ENCODE measurements around the gene DOCK10. TPM values are rescaled to one million over a fixed set of nuclear protein-coding genes. Genes with fewer than 3 reads are reported as not detected.
"Not testable (repeated sequence)": the region's sequence is repeated elsewhere in the genome, so short reads cannot be mapped to it uniquely, and the experiment has no call there.

The DOCK10 gene
- total RNA-seq, 1 donor = 20.7 TPM

DNA sequence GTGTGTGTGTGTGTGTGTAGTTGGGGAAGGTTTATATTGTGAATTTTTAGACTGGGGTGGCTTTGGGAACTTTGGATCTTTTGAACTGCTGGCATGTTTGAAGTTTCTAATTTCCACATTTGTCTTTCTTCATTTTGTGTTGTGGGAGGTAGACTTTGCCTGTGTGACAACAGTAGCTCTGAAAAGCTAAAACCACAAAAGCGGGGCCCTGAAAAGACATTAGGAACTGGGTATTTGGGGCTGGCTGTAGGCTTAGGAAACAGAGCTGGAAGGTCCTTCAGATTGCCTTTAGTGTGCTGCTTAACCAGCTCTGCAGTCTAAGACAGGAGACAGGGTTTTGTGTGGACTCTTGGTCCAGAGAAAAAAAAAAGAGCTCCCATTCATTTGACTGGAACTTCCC lies 27.2 kb upstream of the DOCK10 start:
- H3K4me3 ChIP-seq (ENCODE audit: low read depth, low read length) = no peak overlapping the region
- TF ChIP-seq, protein P1, sequence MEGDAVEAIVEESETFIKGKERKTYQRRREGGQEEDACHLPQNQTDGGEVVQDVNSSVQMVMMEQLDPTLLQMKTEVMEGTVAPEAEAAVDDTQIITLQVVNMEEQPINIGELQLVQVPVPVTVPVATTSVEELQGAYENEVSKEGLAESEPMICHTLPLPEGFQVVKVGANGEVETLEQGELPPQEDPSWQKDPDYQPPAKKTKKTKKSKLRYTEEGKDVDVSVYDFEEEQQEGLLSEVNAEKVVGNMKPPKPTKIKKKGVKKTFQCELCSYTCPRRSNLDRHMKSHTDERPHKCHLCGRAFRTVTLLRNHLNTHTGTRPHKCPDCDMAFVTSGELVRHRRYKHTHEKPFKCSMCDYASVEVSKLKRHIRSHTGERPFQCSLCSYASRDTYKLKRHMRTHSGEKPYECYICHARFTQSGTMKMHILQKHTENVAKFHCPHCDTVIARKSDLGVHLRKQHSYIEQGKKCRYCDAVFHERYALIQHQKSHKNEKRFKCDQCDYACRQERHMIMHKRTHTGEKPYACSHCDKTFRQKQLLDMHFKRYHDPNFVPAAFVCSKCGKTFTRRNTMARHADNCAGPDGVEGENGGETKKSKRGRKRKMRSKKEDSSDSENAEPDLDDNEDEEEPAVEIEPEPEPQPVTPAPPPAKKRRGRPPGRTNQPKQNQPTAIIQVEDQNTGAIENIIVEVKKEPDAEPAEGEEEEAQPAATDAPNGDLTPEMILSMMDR (IDR thresholded peaks at IDR 0.05; ENCODE audit: insufficient read depth, low read depth, low read length) = no peak
- no peak for DNase-seq (ENCODE audit: low read depth)

DNA sequence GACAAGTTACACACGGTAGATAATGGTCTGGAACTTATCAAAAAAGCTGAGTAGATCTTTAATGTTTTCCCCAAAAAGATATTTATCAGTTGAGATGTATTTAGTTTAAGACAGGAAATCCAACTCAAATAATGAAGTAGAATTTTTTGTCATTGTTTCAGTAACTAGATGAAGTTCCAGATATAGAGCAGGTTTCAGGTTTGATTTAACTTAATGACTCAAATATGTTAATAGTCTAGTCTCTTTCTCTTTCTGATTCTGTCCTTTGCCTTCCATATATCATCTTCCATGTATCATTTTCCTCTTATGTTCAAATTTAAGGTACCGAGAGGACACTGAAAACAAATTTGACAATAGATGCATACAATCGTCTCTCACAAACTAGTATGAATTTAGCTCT lies 23.6 kb upstream of the DOCK10 start:
- no peak for DNase-seq (ENCODE audit: low read depth)
- H3K4me3 ChIP-seq (ENCODE audit: low read depth, low read length) = no peak overlapping the region
- TF ChIP-seq, protein P1 (IDR thresholded peaks at IDR 0.05; ENCODE audit: insufficient read depth, low read depth, low read length) = no peak

DNA sequence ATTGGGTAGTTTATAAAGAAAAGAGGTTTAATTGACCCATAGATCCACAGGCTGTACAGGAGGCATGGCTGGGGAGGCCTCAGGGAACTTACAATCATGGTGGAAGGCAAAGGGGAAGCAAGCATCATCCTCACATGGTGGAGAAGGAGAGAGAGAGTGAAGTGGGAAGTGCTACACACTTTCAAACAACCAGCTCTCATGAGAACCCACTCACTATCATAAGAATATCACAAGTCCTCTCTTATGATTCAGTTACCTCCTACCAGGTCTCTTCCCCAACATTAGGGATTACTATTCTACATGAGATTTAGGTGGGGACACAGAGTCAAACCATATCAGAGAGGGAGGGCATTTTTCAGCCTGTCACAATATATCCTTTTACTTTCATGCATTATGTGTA lies 22.7 kb upstream of the DOCK10 start:
- DNase-seq (ENCODE audit: low read depth) = no peak
- no peak overlapping the region for H3K4me3 ChIP-seq (ENCODE audit: low read depth, low read length)

DNA sequence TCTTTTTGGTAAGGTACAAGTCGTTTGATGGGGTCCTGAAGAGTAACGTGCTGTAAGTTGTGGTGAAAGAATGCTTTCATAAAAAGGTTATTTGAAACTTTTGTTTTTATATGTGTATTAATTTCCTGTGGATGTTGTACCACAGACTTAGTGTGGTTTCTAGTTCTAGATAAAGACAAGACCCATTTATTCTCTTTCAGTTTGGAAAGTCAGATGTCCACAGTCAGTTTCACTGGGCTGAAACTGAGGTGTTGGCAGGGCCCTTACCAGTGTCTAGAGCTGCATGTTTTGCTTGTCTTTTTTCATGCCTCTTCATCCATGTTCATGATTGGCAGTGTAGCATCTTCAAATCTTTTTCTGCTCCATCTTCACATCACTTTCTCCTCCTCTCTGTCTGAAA lies 22.1 kb upstream of the DOCK10 start:
- no peak for DNase-seq (ENCODE audit: low read depth)
- TF ChIP-seq, protein P1 (IDR thresholded peaks at IDR 0.05; ENCODE audit: insufficient read depth, low read depth, low read length) = no peak
- H3K4me3 ChIP-seq (ENCODE audit: low read depth, low read length) = no peak overlapping the region

More for the DNA sequence above, 22.7 kb upstream of the DOCK10 start:
- TF ChIP-seq, protein P1 (IDR thresholded peaks at IDR 0.05; ENCODE audit: insufficient read depth, low read depth, low read length) = no peak

DNA sequence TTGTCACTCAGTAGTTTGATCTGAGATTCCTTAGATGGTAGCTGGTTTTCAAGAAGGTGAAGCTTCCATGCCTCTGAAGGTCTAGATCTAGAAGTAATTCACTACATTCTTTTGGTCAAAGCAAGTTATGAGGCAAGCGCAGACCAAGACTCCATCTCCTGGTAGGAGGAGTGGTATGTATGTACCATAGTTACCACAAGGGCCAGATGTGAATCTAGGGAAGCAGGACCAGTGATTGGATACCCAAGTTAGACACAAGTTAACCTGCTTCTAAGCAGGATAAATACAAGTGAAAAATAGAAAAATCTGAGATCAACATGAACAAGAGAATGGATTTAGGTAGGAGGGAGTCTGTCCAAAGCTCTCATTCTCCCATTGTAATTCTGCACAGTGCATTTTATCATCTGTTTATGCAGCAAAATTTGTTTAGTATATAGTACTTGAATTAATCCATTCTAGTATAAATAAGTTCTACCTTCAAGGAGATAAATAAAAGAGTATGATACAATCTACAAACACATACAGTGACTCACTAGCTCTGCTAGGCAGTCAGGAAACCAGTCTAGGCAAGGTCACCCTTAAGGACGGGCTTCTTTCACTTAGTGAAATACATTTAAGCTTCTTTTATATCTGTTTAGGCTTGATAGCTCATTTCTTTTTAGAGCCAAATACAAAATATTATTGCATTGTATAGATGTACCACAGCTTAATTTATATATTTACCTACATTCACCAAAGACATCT lies 14.2 kb upstream of the DOCK10 start:
- H3K4me3 ChIP-seq (ENCODE audit: low read depth, low read length) = no peak overlapping the region
- TF ChIP-seq, protein P1 (IDR thresholded peaks at IDR 0.05; ENCODE audit: insufficient read depth, low read depth, low read length) = no peak
- DNase-seq (ENCODE audit: low read depth) = peak; percentile 54

DNA sequence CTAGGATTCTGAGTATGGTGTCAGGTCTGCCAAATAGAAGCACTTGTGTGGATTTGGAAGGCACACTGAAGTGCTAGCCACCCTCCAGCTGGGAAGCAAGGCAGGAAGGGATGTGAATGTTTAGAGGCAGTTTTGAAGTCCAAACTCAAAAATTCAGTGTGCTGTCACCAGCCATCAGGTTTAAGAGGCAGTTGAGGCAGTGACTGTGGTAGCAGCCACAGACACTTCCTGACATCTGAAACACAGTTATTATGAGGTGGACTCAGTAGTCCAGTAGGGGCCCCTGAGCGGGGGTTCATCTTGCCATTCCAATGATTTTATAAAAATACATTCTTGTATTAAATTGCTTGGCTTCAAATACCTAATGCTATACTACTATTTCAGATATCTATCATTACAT lies 13.4 kb upstream of the DOCK10 start:
- no peak overlapping the region for H3K4me3 ChIP-seq (ENCODE audit: low read depth, low read length)
- TF ChIP-seq, protein P1 (IDR thresholded peaks at IDR 0.05; ENCODE audit: insufficient read depth, low read depth, low read length) = no peak
- DNase-seq (ENCODE audit: low read depth) = no peak

DNA sequence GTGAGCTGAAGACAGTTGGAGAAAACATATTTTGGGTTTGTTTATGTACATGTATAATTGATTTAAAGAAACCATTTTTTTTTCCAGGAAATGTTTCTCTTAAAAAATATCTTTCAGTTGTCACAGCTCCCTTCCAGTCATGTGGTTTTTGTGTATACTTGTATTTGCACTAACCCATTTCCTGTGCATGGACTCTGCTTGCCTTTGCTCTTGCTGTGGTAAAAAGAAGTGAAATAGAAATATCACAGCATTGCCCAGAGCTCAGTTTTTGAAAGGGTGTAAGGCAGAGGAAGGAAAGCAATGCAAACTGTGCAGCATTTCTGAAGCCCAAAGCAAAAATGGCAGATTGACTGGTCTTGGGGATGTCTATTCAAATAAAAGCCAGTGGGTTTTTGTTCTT lies 10.4 kb upstream of the DOCK10 start:
- DNase-seq (ENCODE audit: low read depth) = no peak
- no peak overlapping the region for H3K4me3 ChIP-seq (ENCODE audit: low read depth, low read length)
- TF ChIP-seq, protein P1 (IDR thresholded peaks at IDR 0.05; ENCODE audit: insufficient read depth, low read depth, low read length) = no peak

DNA sequence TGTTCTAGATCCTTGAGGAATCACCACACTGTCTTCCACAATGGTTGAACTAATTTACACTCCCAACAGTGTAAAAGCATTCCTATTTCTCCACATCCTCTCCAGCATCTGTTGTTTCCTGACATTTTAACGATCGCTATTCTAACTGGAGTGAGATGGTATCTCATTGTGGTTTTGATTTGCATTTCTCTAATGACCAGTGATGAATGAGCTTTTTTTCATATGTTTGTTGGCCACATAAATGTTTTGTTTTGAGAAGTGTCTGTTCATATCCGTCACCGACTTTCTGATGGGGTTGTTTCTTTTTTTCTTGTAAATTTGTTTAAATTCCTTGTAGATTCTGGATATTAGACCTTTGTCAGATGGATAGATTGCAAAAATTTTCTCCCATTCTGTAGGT lies 5.2 kb upstream of the DOCK10 start:
- H3K4me3 ChIP-seq (ENCODE audit: low read depth, low read length) = not testable (repeated sequence)
- peak; percentile 65 for DNase-seq (ENCODE audit: low read depth)
